GM12878 (cell line): Measurements from ENCODE around the gene PTPRM. TPM values are rescaled to one million over a fixed set of nuclear protein-coding genes. Genes with fewer than 3 reads are reported as not detected.

Experiments used
- ATAC-seq: fragments of 200-7000 bp; cut with Tn5 transposase; 3 replicates; pipeline ENCODE4 v1.9.1; 2020; ENCODE audit warnings: mild to moderate bottlenecking, moderate library complexity
- BruUV-seq: library from RNA; stranded (reverse); fragments of 400-500 nt; replicated peaks from 2 replicates; lab custom pipeline; 2021; lab: Mats Ljungman, UMichigan
- CTCF ChIA-PET: fragments of 300-600 bp; sonication (Branson Sonifier 250); formaldehyde crosslinking; extraction: SDS; loops from one replicate; lab custom pipeline; 2021; ENCODE audit warnings: inconsistent platforms; lab: Yijun Ruan, JAX
- POLR2A ChIA-PET: fragments of 350-600 bp; formaldehyde crosslinking; extraction: SDS; loops from one replicate; lab custom pipeline; 2021; ENCODE audit warnings: inconsistent platforms; lab: Charles Lee
- RAD21 ChIA-PET: fragments of 300-600 bp; sonication (Branson Sonifier 250); formaldehyde crosslinking; loops from one replicate; lab custom pipeline; 2023; ENCODE audit warnings: antibody characterized with exemption; ENCODE audit not compliant: unreplicated experiment; lab: Charles Lee
- SMC1A ChIA-PET: fragments of 300-600 bp; sonication (Branson Sonifier 250); formaldehyde crosslinking; loops from one replicate; lab custom pipeline; 2023; ENCODE audit not compliant: unreplicated experiment, uncharacterized antibody; lab: Charles Lee
- DNase-seq: peaks from one replicate; pipeline ENCODE4 v3.0.0-alpha.2; 2011; ENCODE audit warnings: low read depth, low spot score
- FAIRE-seq: peaks from 3 replicates; lab custom pipeline; 2011; peaks lifted over from hg19 to GRCh38; lab: Jason Lieb, UNC
- H2AFZ ChIP-seq: 2 replicates; pipeline ENCODE4 v1.6.0; 2011; ENCODE audit warnings: low read depth, low read length, control low read depth; ENCODE audit not compliant: control insufficient read depth
- H3K27ac ChIP-seq: 2 replicates; pipeline ENCODE4 v1.5.1; 2011; ENCODE audit warnings: control low read depth; ENCODE audit not compliant: control insufficient read depth, insufficient read depth
- H3K27me3 ChIP-seq, 2 experiments: replicated peaks in 1 of 2; 2 replicates each; pipeline versions ENCODE4 v1.6.0 to v1.6.1; 2011; ENCODE audit warnings: low read length in 1 of 2; ENCODE audit not compliant: control insufficient read depth in 2 of 2, insufficient read depth in 2 of 2
- H3K36me3 ChIP-seq, 2 experiments: 2 replicates each; pipeline ENCODE4 v1.5.1; 2011; ENCODE audit warnings: low read length in 1 of 2; ENCODE audit not compliant: control insufficient read depth in 2 of 2, insufficient read depth in 2 of 2
- H3K4me1 ChIP-seq: 2 replicates; pipeline ENCODE4 v1.6.1; 2011; ENCODE audit warnings: mild to moderate bottlenecking, low read length, moderate library complexity, mixed read lengths; ENCODE audit not compliant: control insufficient read depth, insufficient read depth
- H3K4me2 ChIP-seq: 2 replicates; pipeline ENCODE4 v1.6.0; 2011; ENCODE audit warnings: control low read depth; ENCODE audit not compliant: control insufficient read depth, insufficient read depth
- H3K4me3 ChIP-seq: fragments of 200-600 bp; sonication (generic); 2 replicates; pipeline ENCODE4 v1.5.1; 2016
- H3K79me2 ChIP-seq: 2 replicates; pipeline ENCODE4 v1.6.0; 2011; ENCODE audit warnings: low read length; ENCODE audit not compliant: control insufficient read depth, insufficient read depth
- H3K9ac ChIP-seq: 2 replicates; pipeline ENCODE4 v1.8.0; 2011; ENCODE audit warnings: low read length, control low read depth, mixed read lengths; ENCODE audit not compliant: control insufficient read depth, insufficient read depth
- H3K9me3 ChIP-seq: replicated peaks from 3 replicates; pipeline ENCODE4 v1.5.1; 2011; ENCODE audit warnings: mild to moderate bottlenecking, low read length; ENCODE audit not compliant: control insufficient read depth, insufficient read depth
- H4K20me1 ChIP-seq: 2 replicates; pipeline ENCODE4 v1.6.0; 2011; ENCODE audit not compliant: control insufficient read depth, insufficient read depth
- CHD1 ChIP-seq: IDR thresholded peaks from 2 replicates; pipeline ENCODE4 v1.6.1; 2012; ENCODE audit warnings: low read depth, low read length, improper control_type of control experiment
- ZNF217 ChIP-seq: fragments of 450-650 bp; IDR thresholded peaks from 2 replicates; pipeline ENCODE4 v1.6.1; 2017; ENCODE audit warnings: antibody characterized with exemption, mild to moderate bottlenecking
- WGBS: methylation state at CpG from one replicate; pipeline ENCODE4 v1.1.6; 2016; ENCODE audit warnings: low lambda C conversion rate; ENCODE audit not compliant: insufficient replicate concordance, insufficient coverage; ENCODE audit errors: missing lambda C conversion rate; 5-methylcytosine and 5-hydroxymethylcytosine counted together
- in situ Hi-C: fragments of 300-500 bp; cut with MboI; formaldehyde crosslinking; loops from 9 replicates; pipeline ENCODE4 v1.14.3; 2018; ENCODE audit warnings: mixed read lengths
- intact Hi-C: fragments of 100-400 bp; cut with micrococcal nuclease; formaldehyde crosslinking; loops from one replicate; pipeline ENCODE4 v1.14.2; 2022; ENCODE audit not compliant: unreplicated experiment
- polyA plus RNA-seq, 11 experiments: library from polyadenylated mRNA; depleted of rRNA in 4 of 11; unstranded in 6 of 11; stranded (reverse) in 5 of 11; fragments of >200 nt; fragmentation: Nextera tagmentation in 4 of 11; fragmentation: Illumina TruSeq in 1 of 11; extraction: Ambion mirVana in 4 of 11; extraction: Trizol in 1 of 11; gene quantifications; 1 replicate in 1 of 11; 2 replicates in 10 of 11; pipeline versions ENCODE4 v1.2.1 to v1.2.3, GENCODE V29; 2011 to 2016; ENCODE audit warnings: inconsistent platforms in 2 of 11, missing spikeins in 2 of 11, low read depth in 1 of 11
- total RNA-seq, 4 experiments: library from RNA; depleted of rRNA in 3 of 4; stranded (reverse); fragments of >200 nt in 3 of 4; fragmentation: Illumina TruSeq in 1 of 4; extraction: Trizol in 1 of 4; gene quantifications; 2 replicates each; pipeline versions ENCODE4 v1.2.1 to v1.2.3, GENCODE V29; 2013 to 2021
- TF ChIP-seq, protein P1 (sequence below): fragments of 450-650 bp; IDR thresholded peaks from 2 replicates; pipeline ENCODE4 v1.6.1; 2017; ENCODE audit warnings: low read depth, mild to moderate bottlenecking, moderate library complexity
- TF ChIP-seq, protein P2 (sequence below): fragments of 150-350 bp; IDR thresholded peaks from 2 replicates; pipeline ENCODE4 v1.6.1; 2016; ENCODE audit warnings: low read depth, low read length
- TF ChIP-seq, protein P3 (sequence below): IDR thresholded peaks from 2 replicates; pipeline ENCODE4 v1.6.1; 2012; ENCODE audit warnings: improper control_type of control experiment, low read depth, low read length; ENCODE audit not compliant: insufficient replicate concordance
- TF ChIP-seq, protein P4 (sequence below): fragments of 450-650 bp; formaldehyde crosslinking; IDR thresholded peaks from 2 replicates; pipeline ENCODE4 v1.4.0; 2022; ENCODE audit warnings: mild to moderate bottlenecking, moderate library complexity

PTPRM gene
- total and polyA plus RNA-seq, 10 of the 15 experiments (the other 5 are each of a cell fraction or from before 2014, with no cell fraction given) = 0.07 to 22.6 (median 0.60) TPM

DNA sequence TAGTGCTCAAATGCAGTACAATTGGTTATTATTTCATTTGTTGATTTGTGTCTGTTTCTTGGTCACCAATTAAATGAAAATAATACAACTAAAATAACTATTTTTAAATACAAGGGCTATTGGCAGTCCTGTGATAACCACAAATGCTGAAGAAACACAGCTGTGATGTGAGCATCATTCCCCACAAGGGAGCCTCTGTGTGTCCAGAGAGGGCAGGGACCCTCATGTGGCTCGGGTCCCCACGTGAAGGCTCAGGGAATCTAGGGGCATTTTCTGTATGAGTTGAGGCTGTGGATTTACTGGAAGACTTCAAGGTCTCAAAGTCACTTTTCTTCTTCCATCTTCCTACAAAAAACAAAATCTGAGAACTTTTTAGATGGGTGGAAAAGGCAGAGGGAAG, 726.1 kb downstream of the PTPRM start:
- ATAC-seq = no peak
- POLR2A ChIA-PET = no interaction called here
- intact Hi-C loops = no loop called here
- TF ChIP-seq, protein P1, sequence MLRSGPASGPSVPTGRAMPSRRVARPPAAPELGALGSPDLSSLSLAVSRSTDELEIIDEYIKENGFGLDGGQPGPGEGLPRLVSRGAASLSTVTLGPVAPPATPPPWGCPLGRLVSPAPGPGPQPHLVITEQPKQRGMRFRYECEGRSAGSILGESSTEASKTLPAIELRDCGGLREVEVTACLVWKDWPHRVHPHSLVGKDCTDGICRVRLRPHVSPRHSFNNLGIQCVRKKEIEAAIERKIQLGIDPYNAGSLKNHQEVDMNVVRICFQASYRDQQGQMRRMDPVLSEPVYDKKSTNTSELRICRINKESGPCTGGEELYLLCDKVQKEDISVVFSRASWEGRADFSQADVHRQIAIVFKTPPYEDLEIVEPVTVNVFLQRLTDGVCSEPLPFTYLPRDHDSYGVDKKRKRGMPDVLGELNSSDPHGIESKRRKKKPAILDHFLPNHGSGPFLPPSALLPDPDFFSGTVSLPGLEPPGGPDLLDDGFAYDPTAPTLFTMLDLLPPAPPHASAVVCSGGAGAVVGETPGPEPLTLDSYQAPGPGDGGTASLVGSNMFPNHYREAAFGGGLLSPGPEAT = no peak
- TF ChIP-seq CHD1 (no peak), ZNF217 (no peak)
- TF ChIP-seq, protein P2, sequence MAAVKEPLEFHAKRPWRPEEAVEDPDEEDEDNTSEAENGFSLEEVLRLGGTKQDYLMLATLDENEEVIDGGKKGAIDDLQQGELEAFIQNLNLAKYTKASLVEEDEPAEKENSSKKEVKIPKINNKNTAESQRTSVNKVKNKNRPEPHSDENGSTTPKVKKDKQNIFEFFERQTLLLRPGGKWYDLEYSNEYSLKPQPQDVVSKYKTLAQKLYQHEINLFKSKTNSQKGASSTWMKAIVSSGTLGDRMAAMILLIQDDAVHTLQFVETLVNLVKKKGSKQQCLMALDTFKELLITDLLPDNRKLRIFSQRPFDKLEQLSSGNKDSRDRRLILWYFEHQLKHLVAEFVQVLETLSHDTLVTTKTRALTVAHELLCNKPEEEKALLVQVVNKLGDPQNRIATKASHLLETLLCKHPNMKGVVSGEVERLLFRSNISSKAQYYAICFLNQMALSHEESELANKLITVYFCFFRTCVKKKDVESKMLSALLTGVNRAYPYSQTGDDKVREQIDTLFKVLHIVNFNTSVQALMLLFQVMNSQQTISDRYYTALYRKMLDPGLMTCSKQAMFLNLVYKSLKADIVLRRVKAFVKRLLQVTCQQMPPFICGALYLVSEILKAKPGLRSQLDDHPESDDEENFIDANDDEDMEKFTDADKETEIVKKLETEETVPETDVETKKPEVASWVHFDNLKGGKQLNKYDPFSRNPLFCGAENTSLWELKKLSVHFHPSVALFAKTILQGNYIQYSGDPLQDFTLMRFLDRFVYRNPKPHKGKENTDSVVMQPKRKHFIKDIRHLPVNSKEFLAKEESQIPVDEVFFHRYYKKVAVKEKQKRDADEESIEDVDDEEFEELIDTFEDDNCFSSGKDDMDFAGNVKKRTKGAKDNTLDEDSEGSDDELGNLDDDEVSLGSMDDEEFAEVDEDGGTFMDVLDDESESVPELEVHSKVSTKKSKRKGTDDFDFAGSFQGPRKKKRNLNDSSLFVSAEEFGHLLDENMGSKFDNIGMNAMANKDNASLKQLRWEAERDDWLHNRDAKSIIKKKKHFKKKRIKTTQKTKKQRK = no peak
- TF ChIP-seq, protein P3, sequence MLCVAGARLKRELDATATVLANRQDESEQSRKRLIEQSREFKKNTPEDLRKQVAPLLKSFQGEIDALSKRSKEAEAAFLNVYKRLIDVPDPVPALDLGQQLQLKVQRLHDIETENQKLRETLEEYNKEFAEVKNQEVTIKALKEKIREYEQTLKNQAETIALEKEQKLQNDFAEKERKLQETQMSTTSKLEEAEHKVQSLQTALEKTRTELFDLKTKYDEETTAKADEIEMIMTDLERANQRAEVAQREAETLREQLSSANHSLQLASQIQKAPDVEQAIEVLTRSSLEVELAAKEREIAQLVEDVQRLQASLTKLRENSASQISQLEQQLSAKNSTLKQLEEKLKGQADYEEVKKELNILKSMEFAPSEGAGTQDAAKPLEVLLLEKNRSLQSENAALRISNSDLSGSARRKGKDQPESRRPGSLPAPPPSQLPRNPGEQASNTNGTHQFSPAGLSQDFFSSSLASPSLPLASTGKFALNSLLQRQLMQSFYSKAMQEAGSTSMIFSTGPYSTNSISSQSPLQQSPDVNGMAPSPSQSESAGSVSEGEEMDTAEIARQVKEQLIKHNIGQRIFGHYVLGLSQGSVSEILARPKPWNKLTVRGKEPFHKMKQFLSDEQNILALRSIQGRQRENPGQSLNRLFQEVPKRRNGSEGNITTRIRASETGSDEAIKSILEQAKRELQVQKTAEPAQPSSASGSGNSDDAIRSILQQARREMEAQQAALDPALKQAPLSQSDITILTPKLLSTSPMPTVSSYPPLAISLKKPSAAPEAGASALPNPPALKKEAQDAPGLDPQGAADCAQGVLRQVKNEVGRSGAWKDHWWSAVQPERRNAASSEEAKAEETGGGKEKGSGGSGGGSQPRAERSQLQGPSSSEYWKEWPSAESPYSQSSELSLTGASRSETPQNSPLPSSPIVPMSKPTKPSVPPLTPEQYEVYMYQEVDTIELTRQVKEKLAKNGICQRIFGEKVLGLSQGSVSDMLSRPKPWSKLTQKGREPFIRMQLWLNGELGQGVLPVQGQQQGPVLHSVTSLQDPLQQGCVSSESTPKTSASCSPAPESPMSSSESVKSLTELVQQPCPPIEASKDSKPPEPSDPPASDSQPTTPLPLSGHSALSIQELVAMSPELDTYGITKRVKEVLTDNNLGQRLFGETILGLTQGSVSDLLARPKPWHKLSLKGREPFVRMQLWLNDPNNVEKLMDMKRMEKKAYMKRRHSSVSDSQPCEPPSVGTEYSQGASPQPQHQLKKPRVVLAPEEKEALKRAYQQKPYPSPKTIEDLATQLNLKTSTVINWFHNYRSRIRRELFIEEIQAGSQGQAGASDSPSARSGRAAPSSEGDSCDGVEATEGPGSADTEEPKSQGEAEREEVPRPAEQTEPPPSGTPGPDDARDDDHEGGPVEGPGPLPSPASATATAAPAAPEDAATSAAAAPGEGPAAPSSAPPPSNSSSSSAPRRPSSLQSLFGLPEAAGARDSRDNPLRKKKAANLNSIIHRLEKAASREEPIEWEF = no peak
- TF ChIP-seq, protein P4, sequence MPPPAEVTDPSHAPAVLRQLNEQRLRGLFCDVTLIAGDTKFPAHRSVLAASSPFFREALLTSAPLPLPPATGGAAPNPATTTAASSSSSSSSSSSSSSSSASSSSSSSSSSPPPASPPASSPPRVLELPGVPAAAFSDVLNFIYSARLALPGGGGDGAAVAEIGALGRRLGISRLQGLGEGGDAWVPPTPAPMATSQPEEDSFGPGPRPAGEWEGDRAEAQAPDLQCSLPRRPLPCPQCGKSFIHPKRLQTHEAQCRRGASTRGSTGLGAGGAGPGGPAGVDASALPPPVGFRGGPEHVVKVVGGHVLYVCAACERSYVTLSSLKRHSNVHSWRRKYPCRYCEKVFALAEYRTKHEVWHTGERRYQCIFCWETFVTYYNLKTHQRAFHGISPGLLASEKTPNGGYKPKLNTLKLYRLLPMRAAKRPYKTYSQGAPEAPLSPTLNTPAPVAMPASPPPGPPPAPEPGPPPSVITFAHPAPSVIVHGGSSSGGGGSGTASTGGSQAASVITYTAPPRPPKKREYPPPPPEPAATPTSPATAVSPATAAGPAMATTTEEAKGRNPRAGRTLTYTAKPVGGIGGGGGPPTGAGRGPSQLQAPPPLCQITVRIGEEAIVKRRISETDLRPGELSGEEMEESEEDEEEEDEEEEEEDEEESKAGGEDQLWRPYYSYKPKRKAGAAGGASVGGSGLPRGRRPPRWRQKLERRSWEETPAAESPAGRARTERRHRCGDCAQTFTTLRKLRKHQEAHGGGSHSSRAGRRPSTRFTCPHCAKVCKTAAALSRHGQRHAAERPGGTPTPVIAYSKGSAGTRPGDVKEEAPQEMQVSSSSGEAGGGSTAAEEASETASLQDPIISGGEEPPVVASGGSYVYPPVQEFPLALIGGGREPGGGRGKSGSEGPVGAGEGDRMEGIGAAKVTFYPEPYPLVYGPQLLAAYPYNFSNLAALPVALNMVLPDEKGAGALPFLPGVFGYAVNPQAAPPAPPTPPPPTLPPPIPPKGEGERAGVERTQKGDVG (CRISPR knock-in tag) = no peak

More for the DNA sequence above, 726.1 kb downstream of the PTPRM start:
- in situ Hi-C loops = no loop called here
- Histone ChIP-seq H3K4me3 (no peak overlapping the region), H3K4me1 (no peaks in the 10 kb centered on the region), H3K9ac (no peak overlapping the region), H3K4me2 (no peak overlapping the region), H3K9me3 (no peaks in the 10 kb centered on the region), H3K27ac (no peak overlapping the region), H3K79me2 (no peaks in the 10 kb centered on the region), H2AFZ (no peak overlapping the region), H4K20me1 (no peaks in the 10 kb centered on the region), H3K27me3 (no peaks in the 10 kb centered on the region; a peak in 2 of 4 replicates), H3K36me3 (no peaks in the 10 kb centered on the region)
- ChIA-PET RAD21 (no interaction called here), SMC1A (interaction anchor here (1.4 kb wide), 1 partner anchor 10 kb away, joined by 3 read pairs; no protein-coding TSS in a partner anchor), CTCF (no interaction called here)
- DNase-seq (no peak), FAIRE-seq (no peak)
- WGBS = 3% methylated on average over 2 of the region's 2 CpGs
- BruUV-seq = no TSS peak
